Right lobe of liver (tissue), 4 donors: ENCODE data around the gene TMEM52.

Experiments used
- POLR2A ChIP-seq: fragments of 450-650 bp; IDR thresholded peaks from one replicate; pipeline ENCODE4 v1.6.1; 2017; ENCODE audit warnings: antibody characterized with exemption, mild to moderate bottlenecking
- TF ChIP-seq, protein P1 (sequence below), 4 donors: fragments of 200-600 bp in 3 of 4; fragments of 450-650 bp in 1 of 4; IDR thresholded peaks; one replicate each; pipeline versions ENCODE4 v1.5.1 to v1.8.0; 2016 to 2022; ENCODE audit warnings: antibody characterized with exemption in 4 of 4, mild to moderate bottlenecking in 2 of 4
- donor health status: DM: no; HTN: no; CAD: no.
- donor health status: DM: no; HTN: no; CAD: no.
- donor health status: DM: no; HTN: yes; CAD: no.

- TF ChIP-seq, protein P1, sequence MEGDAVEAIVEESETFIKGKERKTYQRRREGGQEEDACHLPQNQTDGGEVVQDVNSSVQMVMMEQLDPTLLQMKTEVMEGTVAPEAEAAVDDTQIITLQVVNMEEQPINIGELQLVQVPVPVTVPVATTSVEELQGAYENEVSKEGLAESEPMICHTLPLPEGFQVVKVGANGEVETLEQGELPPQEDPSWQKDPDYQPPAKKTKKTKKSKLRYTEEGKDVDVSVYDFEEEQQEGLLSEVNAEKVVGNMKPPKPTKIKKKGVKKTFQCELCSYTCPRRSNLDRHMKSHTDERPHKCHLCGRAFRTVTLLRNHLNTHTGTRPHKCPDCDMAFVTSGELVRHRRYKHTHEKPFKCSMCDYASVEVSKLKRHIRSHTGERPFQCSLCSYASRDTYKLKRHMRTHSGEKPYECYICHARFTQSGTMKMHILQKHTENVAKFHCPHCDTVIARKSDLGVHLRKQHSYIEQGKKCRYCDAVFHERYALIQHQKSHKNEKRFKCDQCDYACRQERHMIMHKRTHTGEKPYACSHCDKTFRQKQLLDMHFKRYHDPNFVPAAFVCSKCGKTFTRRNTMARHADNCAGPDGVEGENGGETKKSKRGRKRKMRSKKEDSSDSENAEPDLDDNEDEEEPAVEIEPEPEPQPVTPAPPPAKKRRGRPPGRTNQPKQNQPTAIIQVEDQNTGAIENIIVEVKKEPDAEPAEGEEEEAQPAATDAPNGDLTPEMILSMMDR (IDR thresholded peaks at IDR 0.05), result no peak
- TF ChIP-seq POLR2A, result no peak
Observed at GRCh38 chr1:1922956-1923833, 4.1 kb upstream of the TMEM52 start.
